Esophagus squamous epithelium (tissue), 5 donors: ENCODE data around the gene PROX2. TPM values are rescaled to one million over a fixed set of nuclear protein-coding genes. Genes with fewer than 3 reads are reported as not detected.

Source experiments
- DNase-seq: peaks from one replicate; lab custom pipeline; 2025; lab: John Stamatoyannopoulos, UW
- H3K27ac ChIP-seq, 4 donors: fragments of 200-600 bp; sonication (generic); one replicate each; pipeline ENCODE4 v1.5.1; 2016 to 2019; ENCODE audit warnings: mild to moderate bottlenecking in 1 of 4
- H3K27me3 ChIP-seq, 4 donors: fragments of 200-600 bp; sonication (generic); 1 replicate in 3 of 4; 2 replicates in 1 of 4; pipeline versions ENCODE4 v1.5.1 to v1.6.0; 2017 to 2021; ENCODE audit warnings: antibody characterized with exemption in 1 of 4
- H3K36me3 ChIP-seq, 3 donors: fragments of 200-600 bp; sonication (generic); one replicate each; pipeline ENCODE4 v1.5.1; 2016 to 2019
- H3K4me1 ChIP-seq, 3 donors: fragments of 200-600 bp; sonication (generic); one replicate each; pipeline ENCODE4 v1.5.1; 2017 to 2019
- H3K4me3 ChIP-seq, 4 donors: fragments of 200-600 bp; sonication (generic); 1 replicate in 3 of 4; 2 replicates in 1 of 4; pipeline ENCODE4 v1.5.1; 2016 to 2019; ENCODE audit warnings: mild to moderate bottlenecking in 2 of 4, moderate library complexity in 1 of 4
- H3K9me3 ChIP-seq, 3 donors: fragments of 200-600 bp; sonication (generic); one replicate each; pipeline ENCODE4 v1.5.1; 2016 to 2019
- CTCF ChIP-seq, 6 experiments: fragments of 450-650 bp in 4 of 6; fragments of 200-600 bp in 2 of 6; sonication (generic) in 2 of 6; IDR thresholded peaks; one replicate each; pipeline ENCODE4 v1.5.1; 2016 to 2019; ENCODE audit warnings: antibody characterized with exemption in 6 of 6, mild to moderate bottlenecking in 4 of 6, moderate library complexity in 4 of 6
- POLR2A ChIP-seq, 4 donors: fragments of 450-650 bp; IDR thresholded peaks; one replicate each; pipeline ENCODE4 v1.6.1; 2017; ENCODE audit warnings: antibody characterized with exemption in 4 of 4, mild to moderate bottlenecking in 4 of 4, moderate library complexity in 3 of 4
- WGBS, 2 donors: methylation state at CpG; one replicate each; pipeline ENCODE4 v1.1.5; 2018; 5-methylcytosine and 5-hydroxymethylcytosine counted together
- intact Hi-C: fragments of 100-400 bp; cut with DNase I; formaldehyde crosslinking; loops from one replicate; pipeline ENCODE4 v1.15.0; 2022
- total RNA-seq, 4 donors: library from RNA; depleted of rRNA; stranded (reverse); fragments of >200 nt; gene quantifications; one replicate each; pipeline ENCODE4 v1.1.0, GENCODE V29; 2016
- donor health status: DM: yes; HTN: yes; CAD: no.

The PROX2 gene
- total RNA-seq, 4 donors from 2014 or later: not detected

- intact Hi-C loops: no loop called here
- Histone ChIP-seq H3K27me3 (no peaks in the 10 kb centered on the region), H3K9me3 (no peaks in the 10 kb centered on the region), H3K36me3 (peaks cover 24 to 66% (median 26%) of the 10 kb centered on the region in 3 donors), H3K27ac (peak overlapping the region in 3 of 4 donors; percentile 18 to 44 (median 42)), H3K4me3 (no peak overlapping the region), H3K4me1 (peaks cover 13 to 44% (median 24%) of the 10 kb centered on the region in 3 donors)
- TF ChIP-seq CTCF (IDR thresholded peaks at IDR 0.05) (peak; percentile 86 to 94 (median 92)), POLR2A (IDR thresholded peaks at IDR 0.05) (no peak)
- WGBS, 2 donors: 35 to 38% methylated on average over 7 to 10 of the region's 14 CpGs
- DNase-seq: no peak
Observed at GRCh38 chr14:74905595-74906142, 29.7 kb upstream of the PROX2 start.

GRCh38 chr14:74904635-74905503 lies 28.9 kb upstream of the PROX2 start:
- Histone ChIP-seq H3K36me3 (peaks cover 27 to 74% (median 34%) of the 10 kb centered on the region in 3 donors), H3K27me3 (no peaks in the 10 kb centered on the region), H3K4me3 (no peak overlapping the region), H3K27ac (peak overlapping the region in 1 of 4 donors; percentile 42), H3K4me1 (peaks cover 13 to 36% (median 22%) of the 10 kb centered on the region in 3 donors), H3K9me3 (no peaks in the 10 kb centered on the region)
- intact Hi-C loops: no loop called here
- no peak for DNase-seq
- TF ChIP-seq CTCF (IDR thresholded peaks at IDR 0.05) (no peak), POLR2A (IDR thresholded peaks at IDR 0.05) (no peak)
- 68 to 76% methylated on average over 5 to 6 of the region's 6 CpGs for WGBS, 2 donors

- H3K9me3 ChIP-seq: no peaks in the 10 kb centered on the region
- WGBS, 2 donors: 54 to 79% methylated on average over 2 to 6 of the region's 10 CpGs
- H3K27me3 ChIP-seq: no peaks in the 10 kb centered on the region
- H3K27ac ChIP-seq: no peak overlapping the region
- peaks cover 13 to 32% (median 22%) of the 10 kb centered on the region in 3 donors for H3K4me1 ChIP-seq
- H3K4me3 ChIP-seq: no peak overlapping the region
- intact Hi-C loops: no loop called here
- H3K36me3 ChIP-seq: peaks cover 40 to 92% (median 48%) of the 10 kb centered on the region in 3 donors
- DNase-seq: no peak
- no peak for TF ChIP-seq POLR2A (IDR thresholded peaks at IDR 0.05)
- no peak for TF ChIP-seq CTCF (IDR thresholded peaks at IDR 0.05)
Observed at GRCh38 chr14:74902941-74903705, 27.2 kb upstream of the PROX2 start.

GRCh38 chr14:74898694-74899093 lies 22.7 kb upstream of the PROX2 start:
- Histone ChIP-seq H3K9me3 (no peaks in the 10 kb centered on the region), H3K27ac (no peak overlapping the region), H3K27me3 (no peaks in the 10 kb centered on the region), H3K4me1 (no peaks in the 10 kb centered on the region), H3K36me3 (peaks cover 79 to 100% (median 84%) of the 10 kb centered on the region in 3 donors), H3K4me3 (no peak overlapping the region)
- WGBS, 2 donors: 69 to 98% methylated on average over 4 to 5 of the region's 5 CpGs
- no peak for DNase-seq
- TF ChIP-seq CTCF (IDR thresholded peaks at IDR 0.05): no peak
- TF ChIP-seq POLR2A (IDR thresholded peaks at IDR 0.05): no peak
- intact Hi-C loops: no loop called here
